Cerebellar nuclear complex (tissue), 1 donor: ENCODE measurements around the gene TAF11L3.
"Not testable (repeated sequence)": the region's sequence is repeated elsewhere in the genome, so short reads cannot be mapped to it uniquely, and the experiment has no call there.

ENCODE experiments used
- DNase-seq, 2 experiments: peaks; one replicate each; lab custom pipeline; 2025; lab: John Stamatoyannopoulos, UW

Gene TAF11L3

GRCh38 chr5:17518067-17518466, at the start of gene TAF11L3:
TSS of gene TAF11L3 (plus strand) at chr5:17518367.
- not testable (repeated sequence) for DNase-seq

DNA sequence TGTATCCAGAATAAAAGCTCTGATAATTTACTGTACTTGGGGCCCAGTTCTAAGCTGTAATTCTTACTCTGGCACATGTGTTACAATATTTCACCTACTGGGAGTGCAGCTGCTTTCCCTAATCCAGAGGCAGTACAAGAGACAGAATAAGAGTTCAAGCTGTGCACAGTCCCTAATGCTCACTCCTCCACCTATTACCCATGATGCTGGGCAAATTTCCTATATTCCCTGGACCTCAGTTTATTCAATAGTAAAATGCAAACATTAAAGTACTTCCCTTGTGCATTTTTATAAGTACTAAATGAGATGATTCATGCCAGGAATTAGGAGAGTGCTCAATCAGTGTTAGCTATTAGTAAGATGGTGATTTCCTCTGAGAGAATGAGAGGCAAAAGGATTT, 48.1 kb upstream of the TAF11L3 start:
- no peak for DNase-seq

DNA sequence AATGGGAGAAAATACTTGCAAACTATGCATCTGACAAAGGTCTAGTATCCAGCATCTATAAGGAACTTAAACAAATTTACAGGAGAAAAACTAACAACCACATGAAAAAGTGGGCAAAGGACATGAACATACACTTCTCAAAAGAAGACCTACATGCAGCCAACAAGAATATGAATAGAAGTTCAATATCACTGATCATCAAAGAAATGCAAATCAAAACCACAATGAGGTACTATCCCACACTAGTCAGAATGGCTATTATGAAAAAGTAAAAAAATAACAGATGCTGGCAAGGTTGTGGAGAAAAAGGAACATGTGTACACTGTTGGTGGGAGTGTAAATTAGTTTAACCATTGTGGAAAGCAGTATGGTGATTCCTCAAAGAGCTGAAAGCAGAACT, 43.1 kb upstream of the TAF11L3 start:
- DNase-seq: not testable (repeated sequence)

DNA sequence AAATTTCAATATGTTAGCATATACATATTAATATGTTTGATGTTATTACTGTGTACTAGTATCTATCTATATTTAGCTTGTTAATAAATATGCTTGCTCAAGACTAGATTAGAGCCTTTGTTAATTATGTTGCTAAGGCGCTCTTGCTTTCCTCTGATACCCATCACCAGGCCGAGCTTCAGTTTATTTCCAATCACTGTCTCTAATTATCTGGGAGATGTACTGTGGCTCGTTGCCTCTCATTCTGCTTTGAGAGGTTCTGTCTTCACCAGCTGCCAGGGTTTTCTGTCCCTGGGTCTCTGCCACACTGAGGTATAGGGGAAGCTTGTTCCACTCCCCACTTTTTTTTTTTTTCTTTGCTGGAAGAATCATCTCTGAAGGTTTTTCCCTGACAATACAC, 41.1 kb upstream of the TAF11L3 start:
- no peak for DNase-seq

- no peak for DNase-seq
Measured at GRCh38 chr5:17477573-17478265, 40.4 kb upstream of the TAF11L3 start.

- DNase-seq: no peak
Measured at GRCh38 chr5:17481378-17481777, 36.8 kb upstream of the TAF11L3 start.

DNA sequence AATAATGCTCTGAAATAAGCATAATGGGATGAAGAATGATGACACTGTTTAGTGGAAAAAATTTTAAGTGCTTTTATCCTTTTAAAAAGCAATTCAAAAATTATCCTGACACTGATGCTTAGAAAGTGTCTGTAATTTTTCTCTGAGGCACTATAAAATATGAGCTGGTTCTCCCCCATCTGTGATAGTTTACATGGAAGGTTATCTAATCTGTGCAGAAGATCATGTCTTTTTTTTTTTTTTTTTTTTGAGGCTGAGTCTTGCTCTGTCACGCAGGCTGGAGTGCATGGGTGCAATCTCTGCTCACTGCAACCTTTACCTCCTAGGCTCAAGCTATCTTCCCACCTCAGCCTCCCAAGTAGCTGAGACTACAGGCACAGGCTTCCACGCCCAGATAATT, 35.4 kb upstream of the TAF11L3 start:
- DNase-seq: no peak

GRCh38 chr5:17486464-17487173, 31.5 kb upstream of the TAF11L3 start:
- DNase-seq: not testable (repeated sequence)

- DNase-seq: no peak
Measured at GRCh38 chr5:17487174-17487512, 31.0 kb upstream of the TAF11L3 start.

DNA sequence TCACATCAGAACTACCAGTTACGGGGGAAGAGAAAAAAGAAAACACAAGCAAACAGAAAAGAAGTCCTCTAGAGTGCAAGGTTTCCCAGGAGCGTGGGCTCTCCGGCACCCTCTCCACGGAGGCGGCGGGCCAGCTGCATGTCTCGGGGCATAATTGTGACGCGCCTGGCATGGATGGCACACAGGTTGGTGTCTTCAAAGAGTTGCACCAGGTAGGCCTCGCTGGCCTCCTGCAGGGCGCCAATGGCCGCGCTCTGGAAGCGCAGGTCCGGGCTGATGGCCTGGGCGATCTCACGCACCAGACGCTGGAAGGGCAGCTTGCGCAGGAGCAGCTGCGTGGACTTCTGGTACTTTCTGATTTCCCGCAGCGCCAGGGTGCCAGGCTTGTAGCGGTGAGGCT, 26.9 kb upstream of the TAF11L3 start:
- DNase-seq: not testable (repeated sequence)

- DNase-seq: no peak
Measured at GRCh38 chr5:17492770-17493169, 25.4 kb upstream of the TAF11L3 start.

DNA sequence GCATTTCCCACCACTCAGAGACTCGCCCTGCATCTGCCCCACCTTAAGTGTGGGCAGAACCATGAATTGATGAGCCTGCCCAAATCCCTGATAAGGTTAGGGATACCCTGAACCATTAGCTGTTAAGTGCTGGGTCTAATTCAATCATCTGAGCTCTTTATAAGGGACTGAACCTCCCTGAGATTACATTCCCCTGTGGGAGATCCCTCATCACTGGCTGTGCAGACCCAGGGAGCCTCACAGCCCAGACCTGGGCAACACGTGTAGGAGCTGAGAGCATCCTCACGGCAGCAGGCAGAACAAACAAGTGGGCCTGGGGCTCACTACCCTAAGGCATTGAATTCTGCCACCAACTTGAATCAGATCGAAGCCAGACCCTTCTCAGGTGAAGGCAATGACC, 20.7 kb upstream of the TAF11L3 start:
- DNase-seq: no peak

DNA sequence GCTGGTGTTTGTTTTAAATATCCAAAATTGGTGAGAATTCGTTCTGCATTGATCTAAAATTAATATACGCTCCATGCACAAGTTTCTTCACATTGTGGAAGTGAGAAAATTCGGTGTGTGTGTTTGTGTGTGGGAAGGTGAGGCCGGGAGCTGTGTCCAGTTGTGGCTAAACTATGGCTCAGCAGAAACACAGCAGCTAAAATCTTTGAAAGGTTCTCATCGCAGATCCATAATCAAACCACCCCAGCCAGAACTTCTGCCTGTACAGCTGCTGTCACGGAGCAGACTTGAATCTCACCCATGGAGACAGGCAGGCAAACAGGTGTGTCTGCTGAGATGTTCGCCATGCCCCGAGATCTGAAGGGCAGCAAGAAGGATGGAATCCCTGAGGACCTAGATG, 20.2 kb upstream of the TAF11L3 start, which contains the start of gene TAF11L2:
TAF11L2 (plus strand) TSS at position 301 of the 400 bp plus-strand sequence.
- DNase-seq: not testable (repeated sequence)

GRCh38 chr5:17511775-17512325, 6.3 kb upstream of the TAF11L3 start:
- DNase-seq: no peak

- DNase-seq: not testable (repeated sequence)
Measured at GRCh38 chr5:17517526-17517925, 641 bp upstream of the TAF11L3 start.

DNA sequence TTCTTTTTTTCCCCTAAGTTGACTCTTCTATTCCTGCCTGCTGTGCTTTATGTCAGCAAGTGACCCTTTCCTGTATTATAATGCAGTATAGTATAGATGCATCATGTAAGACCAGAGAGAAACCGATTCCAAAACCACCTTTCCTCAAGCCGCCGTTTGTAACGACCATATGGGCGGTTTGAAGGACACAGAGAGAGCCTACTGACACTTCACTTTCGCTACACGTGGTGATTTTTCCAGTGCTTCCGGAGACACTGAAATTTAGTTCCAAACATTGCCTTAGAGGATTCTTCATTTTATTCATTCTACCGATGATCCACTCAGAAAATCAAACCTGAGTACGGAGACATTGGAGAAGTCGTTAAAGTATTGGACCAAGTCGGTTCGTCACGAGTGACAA, 1.3 kb downstream of the TAF11L3 start:
- DNase-seq: not testable (repeated sequence)

- DNase-seq: not testable (repeated sequence)
Measured at GRCh38 chr5:17521501-17521900, 3.3 kb downstream of the TAF11L3 start, which contains the start of gene TAF11L4. TSS of gene TAF11L4 (plus strand) at chr5:17521801.

GRCh38 chr5:17524935-17525334, 6.8 kb downstream of the TAF11L3 start, which contains the start of gene TAF11L5:
TSS of gene TAF11L5 (plus strand) at chr5:17525235.
- not testable (repeated sequence) for DNase-seq

DNA sequence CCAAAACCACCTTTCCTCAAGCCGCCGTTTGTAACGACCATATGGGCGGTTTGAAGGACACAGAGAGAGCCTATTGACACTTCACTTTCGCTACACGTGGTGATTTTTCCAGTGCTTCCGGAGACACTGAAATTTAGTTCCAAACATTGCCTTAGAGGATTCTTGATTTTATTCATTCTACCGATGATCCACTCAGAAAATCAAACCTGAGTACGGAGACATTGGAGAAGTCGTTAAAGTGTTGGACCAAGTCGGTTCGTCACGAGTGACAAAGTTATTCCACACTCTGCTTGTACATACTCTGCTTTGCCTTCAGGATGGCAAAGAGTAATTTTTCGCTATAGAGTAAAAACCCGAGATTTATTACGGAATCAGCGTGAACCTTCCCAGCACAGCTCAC, 8.3 kb downstream of the TAF11L3 start:
- DNase-seq: not testable (repeated sequence)

- not testable (repeated sequence) for DNase-seq
Measured at GRCh38 chr5:17528369-17528768, 10.2 kb downstream of the TAF11L3 start, which contains the start of gene TAF11L6. TSS of gene TAF11L6 (plus strand) at chr5:17528669.
